H1 (cell line): Measurements from ENCODE around the gene SLC35G6. TPM values are rescaled to one million over a fixed set of nuclear protein-coding genes. Genes with fewer than 3 reads are reported as not detected.

ENCODE experiments used
- CTCF ChIA-PET: fragments of 300-600 bp; sonication (Branson Sonifier 250); formaldehyde crosslinking; loops from one replicate; lab custom pipeline; 2021; ENCODE audit not compliant: partially characterized antibody; lab: Charles Lee
- POLR2A ChIA-PET: fragments of 300-600 bp; sonication (Branson Sonifier 250); formaldehyde crosslinking; loops from one replicate; lab custom pipeline; 2021; ENCODE audit warnings: inconsistent platforms; ENCODE audit not compliant: partially characterized antibody; lab: Charles Lee
- DNase-seq, 2 experiments: peaks; one replicate each; pipeline versions ENCODE4 v3.0.0 to v3.0.0-alpha.2; 2010 to 2022; ENCODE audit warnings: low spot score in 2 of 2, low read depth in 1 of 2, mixed read lengths in 1 of 2
- FAIRE-seq: peaks from 2 replicates; lab custom pipeline; 2011; peaks lifted over from hg19 to GRCh38; lab: Jason Lieb, UNC
- H2AFZ ChIP-seq: 2 replicates; pipeline ENCODE4 v1.8.1; 2012; ENCODE audit warnings: low read length, inconsistent platforms
- H2AK5ac ChIP-seq: 2 replicates; pipeline ENCODE4 v1.6.1; 2013; ENCODE audit warnings: low read depth, low read length
- H2BK120ac ChIP-seq: replicated peaks from 2 replicates; pipeline ENCODE3; 2013; ENCODE audit warnings: low read depth, low read length, inconsistent platforms
- H2BK12ac ChIP-seq: 2 replicates; pipeline ENCODE4 v1.6.1; 2013; ENCODE audit warnings: low read depth, low read length
- H2BK15ac ChIP-seq: 2 replicates; pipeline ENCODE4 v1.6.1; 2013; ENCODE audit warnings: low read length
- H2BK20ac ChIP-seq: 2 replicates; pipeline ENCODE4 v1.6.1; 2013; ENCODE audit warnings: low read length
- H2BK5ac ChIP-seq: 2 replicates; pipeline ENCODE4 v1.6.1; 2013; ENCODE audit warnings: low read depth, low read length
- H3K14ac ChIP-seq: 2 replicates; pipeline ENCODE4 v1.6.1; 2013; ENCODE audit warnings: inconsistent platforms; ENCODE audit not compliant: insufficient read length
- H3K18ac ChIP-seq: 2 replicates; pipeline ENCODE4 v1.6.1; 2013; ENCODE audit warnings: low read length; ENCODE audit errors: extremely low read depth
- H3K23ac ChIP-seq: 2 replicates; pipeline ENCODE4 v1.6.1; 2013; ENCODE audit warnings: inconsistent platforms; ENCODE audit not compliant: insufficient read length
- H3K23me2 ChIP-seq: 2 replicates; pipeline ENCODE4 v1.6.1; 2013; ENCODE audit warnings: low read depth, low read length
- H3K27ac ChIP-seq: 2 replicates; pipeline ENCODE4 v1.6.1; 2011; ENCODE audit warnings: low read depth, low read length, inconsistent platforms
- H3K27me3 ChIP-seq, 4 experiments: replicated peaks in 1 of 4; 1 replicate in 1 of 4; 2 replicates in 3 of 4; pipeline versions ENCODE4 v1.6.1 to v1.8.1; 2011 to 2013; ENCODE audit warnings: low read length in 3 of 4, mild to moderate bottlenecking in 3 of 4, inconsistent platforms in 2 of 4, mixed read lengths in 2 of 4, moderate library complexity in 1 of 4; ENCODE audit not compliant: control insufficient read depth in 3 of 4, insufficient read depth in 3 of 4; ENCODE audit errors: extremely low read depth in 1 of 4
- H3K36me3 ChIP-seq, 4 experiments: 2 replicates each; pipeline versions ENCODE4 v1.6.1 to v1.8.1; 2011 to 2013; ENCODE audit warnings: mild to moderate bottlenecking in 4 of 4, low read length in 3 of 4, moderate library complexity in 2 of 4, control low read depth in 1 of 4, inconsistent platforms in 1 of 4; ENCODE audit not compliant: insufficient read depth in 4 of 4, control insufficient read depth in 2 of 4
- H3K4ac ChIP-seq: replicated peaks from 2 replicates; pipeline ENCODE3; 2013; ENCODE audit warnings: low read length, low read depth, mixed read lengths, inconsistent platforms; ENCODE audit not compliant: insufficient read length
- H3K4me1 ChIP-seq, 4 experiments: replicated peaks in 1 of 4; 1 replicate in 1 of 4; 2 replicates in 3 of 4; pipeline versions ENCODE4 v1.6.1 to v1.8.1; 2011 to 2013; ENCODE audit warnings: low read length in 3 of 4, inconsistent platforms in 2 of 4, mixed read lengths in 1 of 4; ENCODE audit not compliant: insufficient read depth in 4 of 4, control insufficient read depth in 3 of 4
- H3K4me2 ChIP-seq, 2 experiments: 2 replicates each; pipeline versions ENCODE4 v1.6.1 to v1.8.1; 2011 to 2013; ENCODE audit warnings: low read depth in 2 of 2, low read length in 2 of 2, control low read depth in 1 of 2, inconsistent platforms in 1 of 2, mild to moderate bottlenecking in 1 of 2; ENCODE audit not compliant: insufficient read depth in 1 of 2
- H3K4me3 ChIP-seq, 4 experiments: fragments of 200-600, 300-600 bp in 1 of 4; sonication (generic), shearing (Covaris generic), sonication (Bioruptor Twin) in 1 of 4; 2 replicates each; pipeline versions ENCODE4 v1.5.1 to v1.8.1; 2011 to 2016; ENCODE audit warnings: low read length in 4 of 4, low read depth in 3 of 4, control low read depth in 2 of 4, inconsistent platforms in 2 of 4, mild to moderate bottlenecking in 2 of 4, mixed read lengths in 1 of 4, moderate library complexity in 1 of 4; ENCODE audit not compliant: insufficient read depth in 2 of 4; ENCODE audit errors: extremely low read depth in 1 of 4
- H3K56ac ChIP-seq: replicated peaks from 2 replicates; pipeline ENCODE3; 2013; ENCODE audit warnings: low read depth, mild to moderate bottlenecking, mixed read lengths, low read length, inconsistent platforms; ENCODE audit not compliant: insufficient read length
- H3K79me1 ChIP-seq: 2 replicates; pipeline ENCODE4 v1.6.1; 2013; ENCODE audit warnings: low read depth, low read length, control low read depth
- H3K79me2 ChIP-seq, 2 experiments: 2 replicates each; pipeline versions ENCODE4 v1.6.1 to v1.8.1; 2012 to 2013; ENCODE audit warnings: low read length in 2 of 2, mild to moderate bottlenecking in 2 of 2, inconsistent platforms in 1 of 2; ENCODE audit not compliant: insufficient read depth in 2 of 2, control insufficient read depth in 1 of 2
- H3K9ac ChIP-seq, 4 experiments: replicated peaks in 1 of 4; 1 replicate in 1 of 4; 2 replicates in 3 of 4; pipeline versions ENCODE4 v1.6.1 to v1.8.1; 2011 to 2013; ENCODE audit warnings: low read depth in 3 of 4, low read length in 3 of 4, control low read depth in 2 of 4, mild to moderate bottlenecking in 2 of 4, moderate library complexity in 2 of 4, inconsistent platforms in 1 of 4; ENCODE audit errors: extremely low read depth in 1 of 4
- H3K9me3 ChIP-seq, 2 experiments: 2 replicates each; pipeline versions ENCODE4 v1.6.1 to v1.8.1; 2012 to 2013; ENCODE audit warnings: mild to moderate bottlenecking in 2 of 2, moderate library complexity in 2 of 2, control low read depth in 1 of 2, inconsistent platforms in 1 of 2, low read depth in 1 of 2, low read length in 1 of 2, mixed read lengths in 1 of 2; ENCODE audit not compliant: insufficient read depth in 2 of 2
- H4K20me1 ChIP-seq, 2 experiments: replicated peaks in 1 of 2; 2 replicates each; pipeline versions ENCODE3 to v1.8.1; 2011 to 2013; ENCODE audit warnings: inconsistent platforms in 2 of 2, low read length in 2 of 2, mild to moderate bottlenecking in 1 of 2; ENCODE audit not compliant: insufficient read depth in 2 of 2, control insufficient read depth in 1 of 2
- H4K5ac ChIP-seq: 2 replicates; pipeline ENCODE4 v1.6.1; 2013; ENCODE audit warnings: low read length, low read depth, mixed read lengths, inconsistent platforms; ENCODE audit not compliant: insufficient read length
- H4K8ac ChIP-seq: 2 replicates; pipeline ENCODE4 v1.8.0; 2013; ENCODE audit warnings: mild to moderate bottlenecking, moderate library complexity, low read length, inconsistent platforms; ENCODE audit not compliant: insufficient read depth; ENCODE audit errors: extremely low read depth
- H4K91ac ChIP-seq: replicated peaks from 2 replicates; pipeline ENCODE3; 2013; ENCODE audit warnings: low read length, mixed read lengths, inconsistent platforms; ENCODE audit not compliant: insufficient read length
- CEBPB ChIP-seq: IDR thresholded peaks from 2 replicates; pipeline ENCODE4 v1.6.1; 2012; ENCODE audit warnings: low read depth, low read length
- PHF8 ChIP-seq: fragments of 200-600 bp; sonication (generic); conservative IDR thresholded peaks from 2 replicates; pipeline ENCODE4 v1.7.1; 2012; ENCODE audit warnings: low read depth, mild to moderate bottlenecking, inconsistent platforms, low read length, moderate library complexity
- POLR2A ChIP-seq, 2 experiments: IDR thresholded peaks; 1 replicate in 1 of 2; 2 replicates in 1 of 2; pipeline ENCODE4 v1.6.1; 2011; ENCODE audit warnings: low read depth in 2 of 2, low read length in 2 of 2, mild to moderate bottlenecking in 2 of 2; ENCODE audit errors: control extremely low read depth in 1 of 2
- POLR2AphosphoS5 ChIP-seq: IDR thresholded peaks from 2 replicates; pipeline ENCODE4 v1.6.1; 2011; ENCODE audit warnings: low read depth, low read length
- RFX5 ChIP-seq: IDR thresholded peaks from 2 replicates; pipeline ENCODE4 v1.6.1; 2011; ENCODE audit warnings: low read depth, low read length, improper control_type of control experiment, borderline replicate concordance
- SP1 ChIP-seq: IDR thresholded peaks from 2 replicates; pipeline ENCODE4 v1.6.1; 2011; ENCODE audit warnings: low read depth, low read length
- SP4 ChIP-seq: IDR thresholded peaks from 2 replicates; pipeline ENCODE4 v1.6.1; 2012; ENCODE audit warnings: low read length, inconsistent platforms
- SUZ12 ChIP-seq: fragments of 200-600 bp; sonication (generic); IDR thresholded peaks from 2 replicates; pipeline ENCODE4 v1.6.1; 2012; ENCODE audit warnings: mild to moderate bottlenecking, inconsistent platforms, low read length, moderate library complexity, mixed read lengths
- WGBS, 2 experiments: shearing (Covaris generic) in 1 of 2; methylation state at CpG; one replicate each; pipeline versions ENCODE4 v1.1.6 to v1.1.7; 2013 to 2015; ENCODE audit warnings: low lambda C conversion rate in 2 of 2, mixed read lengths in 2 of 2, inconsistent platforms in 1 of 2, low coverage in 1 of 2, missing lambda C conversion rate in 1 of 2; ENCODE audit not compliant: insufficient replicate concordance in 2 of 2, insufficient coverage in 1 of 2, insufficient read length in 1 of 2; ENCODE audit errors: extremely low coverage in 1 of 2, missing lambda C conversion rate in 1 of 2; 5-methylcytosine and 5-hydroxymethylcytosine counted together
- polyA plus RNA-seq, 7 experiments: library from polyadenylated mRNA; depleted of rRNA in 3 of 7; stranded (reverse) in 5 of 7; unstranded in 2 of 7; fragments of >200 nt in 5 of 7; fragments of 200-250 nt in 2 of 7; gene quantifications; 1 replicate in 5 of 7; 2 replicates in 1 of 7; 4 replicates in 1 of 7; pipeline versions ENCODE4 v1.2.1 to v1.2.3, GENCODE V29; 2011 to 2013; ENCODE audit warnings: missing spikeins in 2 of 7, mixed read lengths in 2 of 7
- total RNA-seq: library from RNA; stranded (reverse); fragmentation: NEBNext Ultra II Directional; extraction: Animal tissue kit (Norgen Biotek cat#: 25700); gene quantifications from 2 replicates; pipeline ENCODE4 v1.2.1, GENCODE V29; 2021
- TF ChIP-seq, protein P1 (sequence below): IDR thresholded peaks from 2 replicates; pipeline ENCODE4 v1.6.1; 2012; ENCODE audit warnings: inconsistent platforms

Gene SLC35G6
- total and polyA plus RNA-seq, 2 of the 8 experiments (the other 6 are each of a cell fraction or from before 2014, with no cell fraction given), result 0.05 TPM; not detected in 1

- peaks cover 0 to 18% of the 10 kb centered on the region in 2 experiments for H4K20me1 ChIP-seq
- H2AK5ac ChIP-seq, result no peak overlapping the region
- H3K23ac ChIP-seq, result no peak overlapping the region
- no peak overlapping the region for H2BK5ac ChIP-seq
- no peaks in the 10 kb centered on the region; the same call in 1 of the 2 replicates for H3K79me1 ChIP-seq
- H3K4me3 ChIP-seq, result no peak overlapping the region
- no peak overlapping the region for H2AFZ ChIP-seq
- no peak overlapping the region for H2BK15ac ChIP-seq
- no peaks in the 10 kb centered on the region for H3K27me3 ChIP-seq
- peaks cover 31 to 72% (median 65%) of the 10 kb centered on the region in 4 experiments for H3K36me3 ChIP-seq
- H4K91ac ChIP-seq, result no peak overlapping the region
- no peaks in the 10 kb centered on the region for H3K4me1 ChIP-seq
- FAIRE-seq, result no peak
- H2BK120ac ChIP-seq, result no peak overlapping the region
- no peak overlapping the region for H4K5ac ChIP-seq
- H2BK20ac ChIP-seq, result no peak overlapping the region; the same call in 1 of the 2 replicates
- WGBS, 2 experiments, result 88% methylated on average over 10 of the region's 10 CpGs; no CpG with 5 or more reads in 1 of the 2 experiments
- no peak overlapping the region for H3K4ac ChIP-seq
- no peak overlapping the region for H3K27ac ChIP-seq
- no peaks in the 10 kb centered on the region for H3K79me2 ChIP-seq
- H3K9ac ChIP-seq, result no peak overlapping the region
- no peak overlapping the region for H3K56ac ChIP-seq
- H3K14ac ChIP-seq, result no peak overlapping the region
- peaks cover 5% of the 10 kb centered on the region; the same call in 1 of the 2 replicates for H3K23me2 ChIP-seq
- H4K8ac ChIP-seq, result no peak overlapping the region
- H2BK12ac ChIP-seq, result no peak overlapping the region
- no peaks in the 10 kb centered on the region; a peak in 1 of 4 replicates for H3K9me3 ChIP-seq
- H3K18ac ChIP-seq, result no peak overlapping the region
- CTCF ChIA-PET, result interaction anchor here (0.6 to 11.8 kb wide), 8 partner anchors 8 to 725 kb away, joined by 3 to 251 read pairs (median 3); partner anchors contain the start of genes SENP3 and TNFSF13
- no peak for DNase-seq
- POLR2A ChIA-PET, result interaction anchor here (1.4 to 4.5 kb wide), 2 partner anchors 19 to 26 kb away, joined by 4 to 24 read pairs; partner anchors contain the start of gene POLR2A
- H3K4me2 ChIP-seq, result no peak overlapping the region
- TF ChIP-seq SP1, result no peak
- TF ChIP-seq CEBPB, result no peak
- no peak for TF ChIP-seq PHF8
- no peak for TF ChIP-seq SP4
- no peak for TF ChIP-seq RFX5
- no peak for TF ChIP-seq SUZ12
- TF ChIP-seq, protein P1, sequence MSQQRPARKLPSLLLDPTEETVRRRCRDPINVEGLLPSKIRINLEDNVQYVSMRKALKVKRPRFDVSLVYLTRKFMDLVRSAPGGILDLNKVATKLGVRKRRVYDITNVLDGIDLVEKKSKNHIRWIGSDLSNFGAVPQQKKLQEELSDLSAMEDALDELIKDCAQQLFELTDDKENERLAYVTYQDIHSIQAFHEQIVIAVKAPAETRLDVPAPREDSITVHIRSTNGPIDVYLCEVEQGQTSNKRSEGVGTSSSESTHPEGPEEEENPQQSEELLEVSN, result no peak
- TF ChIP-seq POLR2A (IDR thresholded peaks at IDR 0.05; ENCODE audit: control extremely low read depth in 1 of 2, low read depth in 2 of 2, low read length in 2 of 2), result 0 out of 3 replicates have a peak, but pooled peaks of 1 of the 2 experiments have one; percentile 9
- TF ChIP-seq POLR2AphosphoS5, result peak; percentile 51; the same call in 1 of the 2 replicates
Measured at GRCh38 chr17:7511108-7511507, 29.9 kb downstream of the SLC35G6 start.
